Measurements from ENCODE around the gene MCF2L2.
"Not testable (repeated sequence)": the region's sequence is repeated elsewhere in the genome, so short reads cannot be mapped to it uniquely, and the experiment has no call there.

MCF2L2 gene

DNA sequence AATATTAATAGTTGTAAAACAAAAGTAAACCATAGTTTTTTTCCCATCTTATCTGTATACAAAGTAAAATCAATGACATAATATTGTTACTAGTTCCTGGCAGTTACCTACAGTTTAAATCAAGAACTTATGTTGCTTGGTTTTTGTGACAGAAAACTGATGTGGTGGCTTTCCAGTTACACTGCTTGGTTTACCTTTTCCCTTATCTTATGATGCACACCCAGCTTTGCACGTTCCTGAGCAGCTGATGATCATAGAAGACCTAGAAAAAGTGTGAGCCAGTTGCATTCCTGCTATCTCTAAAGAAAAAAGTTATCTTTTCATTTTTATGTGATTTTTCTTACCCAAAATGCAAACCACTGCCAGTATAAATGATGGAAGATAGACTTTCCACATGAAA, 229.5 kb downstream of the MCF2L2 start:
- DNase-seq (ENCODE audit: low spot score): no peak

- no peak for DNase-seq (ENCODE audit: low spot score)
These were observed 230.7 kb downstream of the MCF2L2 start for GRCh38 chr3:183197734-183198133.

- DNase-seq (ENCODE audit: low spot score): no peak
These were observed 233.2 kb downstream of the MCF2L2 start for GRCh38 chr3:183195266-183195665.

DNA sequence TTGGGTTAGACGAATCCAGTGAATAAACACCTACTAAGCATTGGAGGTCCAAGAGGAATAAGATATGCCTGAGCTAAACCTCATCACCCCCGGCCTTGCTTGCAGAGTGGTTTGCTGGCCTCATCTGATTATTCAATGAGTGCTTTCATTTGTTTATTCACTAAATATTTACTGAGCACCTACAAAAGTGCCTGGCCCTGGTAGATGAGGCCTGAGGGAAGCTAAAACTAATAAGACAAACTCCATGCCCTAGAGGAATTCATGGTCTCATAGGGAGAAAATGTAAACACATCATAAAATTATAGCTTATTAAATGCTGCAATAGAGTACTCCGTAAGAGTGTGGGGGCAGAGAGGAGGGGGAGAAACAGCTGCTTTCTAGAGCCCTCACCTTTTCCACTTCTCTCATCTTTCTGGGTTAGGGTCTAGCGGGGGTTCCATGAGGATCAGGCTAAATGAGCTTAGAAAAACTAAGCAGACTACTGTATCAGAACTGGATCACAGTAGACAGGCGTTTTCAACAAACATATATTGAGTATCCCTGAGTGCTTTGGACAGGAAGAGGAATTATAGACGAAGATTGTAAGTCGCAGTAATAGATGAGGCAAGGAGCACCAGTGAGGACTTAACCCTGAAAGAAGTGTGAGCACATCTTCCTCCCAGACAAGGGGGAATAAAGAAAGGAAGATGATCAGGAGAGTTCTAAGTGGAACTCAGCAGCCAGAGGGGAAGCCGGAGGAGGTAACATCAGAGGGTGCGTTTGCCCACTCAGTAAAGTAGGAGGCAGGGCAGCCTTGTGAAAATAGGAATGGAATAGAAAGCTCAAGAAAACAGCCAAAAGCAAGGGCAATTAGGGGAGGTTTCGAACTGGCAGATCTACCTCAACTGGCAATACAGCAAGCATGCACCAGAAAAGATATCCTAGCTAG, 234.4 kb downstream of the MCF2L2 start:
- no peak for DNase-seq (ENCODE audit: low spot score)

DNA sequence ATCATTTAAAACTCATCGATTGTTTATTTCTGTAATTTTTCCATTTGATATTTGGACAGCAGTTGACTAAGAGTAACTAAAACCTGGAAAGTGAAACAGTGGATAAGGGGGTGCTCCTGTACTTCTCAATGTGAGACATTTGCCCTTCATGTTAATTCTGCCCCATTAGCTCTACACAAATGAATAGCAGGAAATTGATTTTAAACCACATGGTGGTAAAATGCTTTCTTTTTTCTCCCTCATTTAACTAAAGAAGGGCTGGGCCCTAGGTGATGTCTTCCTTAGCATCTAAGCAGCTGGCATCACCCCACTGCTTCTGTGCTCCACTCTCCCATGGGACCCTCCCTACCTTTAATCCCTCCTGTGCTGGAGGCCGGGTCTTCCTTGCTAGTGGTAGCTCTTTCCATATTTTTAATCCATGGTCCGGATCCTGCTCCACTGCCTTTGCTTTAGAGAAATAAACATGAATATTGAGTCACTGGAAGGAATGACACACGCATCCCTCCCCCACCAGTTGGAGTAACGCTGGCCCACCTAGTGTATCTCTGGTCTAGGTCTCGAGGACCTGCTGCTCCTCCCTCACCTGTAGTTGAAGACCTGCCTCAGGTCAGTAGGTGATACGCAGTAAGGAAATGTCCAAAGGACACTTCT, 235.6 kb downstream of the MCF2L2 start:
- no peak for DNase-seq (ENCODE audit: low spot score)

DNA sequence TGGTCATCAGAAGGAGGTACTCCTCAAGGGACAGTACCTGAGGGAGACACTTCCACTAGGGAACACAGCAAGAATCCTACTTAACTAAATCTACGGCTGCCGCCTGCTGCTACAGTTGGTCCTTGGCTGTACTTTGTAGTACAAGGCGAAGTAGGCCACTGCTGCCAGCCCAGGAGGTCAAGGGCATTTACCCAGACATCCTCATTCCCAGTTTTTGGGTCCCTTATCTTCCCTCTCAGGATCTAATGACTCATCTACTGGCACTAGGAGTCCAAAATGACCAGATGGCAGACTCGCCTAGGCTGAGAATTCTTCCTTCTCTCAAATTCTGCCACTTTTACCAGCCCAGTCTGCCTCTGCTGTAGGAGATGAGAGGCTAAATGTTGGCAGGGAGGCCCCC, 238.8 kb downstream of the MCF2L2 start:
- no peak for DNase-seq (ENCODE audit: low spot score)

GRCh38 chr3:183188895-183189462, 239.4 kb downstream of the MCF2L2 start:
- DNase-seq (ENCODE audit: low spot score): no peak

GRCh38 chr3:183185696-183186095, 242.7 kb downstream of the MCF2L2 start:
- no peak for DNase-seq (ENCODE audit: low spot score)

- DNase-seq (ENCODE audit: low spot score): no peak
These were observed 245.4 kb downstream of the MCF2L2 start for GRCh38 chr3:183182732-183183610.

GRCh38 chr3:183182073-183182472, 246.3 kb downstream of the MCF2L2 start:
- no peak for DNase-seq (ENCODE audit: low spot score)

- DNase-seq (ENCODE audit: low spot score): no peak
These were observed 246.8 kb downstream of the MCF2L2 start for GRCh38 chr3:183181606-183182005.

DNA sequence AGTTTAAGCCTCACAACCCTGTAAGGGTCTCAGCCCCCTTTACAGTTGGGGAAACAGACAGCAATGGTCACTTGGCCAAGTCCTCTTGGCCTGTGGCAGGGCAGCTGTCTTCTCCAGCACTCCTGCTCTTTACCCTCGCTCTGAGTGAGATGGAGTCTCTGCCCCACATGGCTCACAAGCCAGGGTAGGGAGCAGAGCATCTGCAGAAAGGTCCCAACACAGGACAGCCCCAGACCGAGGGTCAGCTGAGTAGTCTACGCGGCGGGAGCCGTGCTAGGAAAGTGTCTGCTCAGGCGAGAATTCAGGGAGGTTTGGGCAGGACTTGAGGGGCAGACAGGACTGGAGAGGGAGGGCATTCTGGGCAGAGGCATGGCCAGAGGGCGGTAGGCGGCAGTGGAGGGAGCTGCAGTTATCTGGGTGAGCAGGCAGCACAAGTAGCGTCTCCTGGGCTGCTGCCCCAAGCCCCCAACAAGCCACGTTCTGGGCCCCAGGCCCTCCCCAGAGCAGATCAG, 247.6 kb downstream of the MCF2L2 start:
- DNase-seq (ENCODE audit: low spot score): no peak

- DNase-seq (ENCODE audit: low spot score): no peak
These were observed 248.2 kb downstream of the MCF2L2 start for GRCh38 chr3:183180110-183180783.

GRCh38 chr3:183179550-183179908, 248.9 kb downstream of the MCF2L2 start:
- not testable (repeated sequence) for DNase-seq (ENCODE audit: low spot score)

GRCh38 chr3:183178833-183179549, 249.4 kb downstream of the MCF2L2 start:
- peak; percentile 43 for DNase-seq (ENCODE audit: low spot score)

- DNase-seq (ENCODE audit: low spot score): no peak
These were observed 249.9 kb downstream of the MCF2L2 start for GRCh38 chr3:183178512-183178832.

GRCh38 chr3:183172051-183172639, 256.3 kb downstream of the MCF2L2 start:
- no peak for DNase-seq (ENCODE audit: low spot score)

DNA sequence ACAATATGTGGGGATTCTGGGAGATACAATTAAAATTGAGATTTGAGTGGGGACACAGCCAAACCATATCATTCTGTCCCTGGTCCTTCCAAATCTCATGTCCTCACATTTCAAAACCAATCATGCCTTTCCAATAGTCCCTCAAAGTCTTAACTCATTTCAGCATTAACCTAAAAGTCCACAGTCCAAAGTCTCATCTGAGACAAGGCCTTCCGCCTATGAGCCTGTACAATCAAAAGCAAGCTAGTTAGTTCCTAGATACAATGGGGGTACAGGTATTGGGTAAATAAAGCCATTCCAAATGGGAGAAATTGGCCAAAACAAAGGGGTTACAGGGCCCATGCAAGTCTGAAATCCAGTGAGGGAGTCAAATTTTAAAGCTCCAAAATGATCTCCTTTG, 260.4 kb downstream of the MCF2L2 start:
- DNase-seq (ENCODE audit: low spot score): not testable (repeated sequence)

DNA sequence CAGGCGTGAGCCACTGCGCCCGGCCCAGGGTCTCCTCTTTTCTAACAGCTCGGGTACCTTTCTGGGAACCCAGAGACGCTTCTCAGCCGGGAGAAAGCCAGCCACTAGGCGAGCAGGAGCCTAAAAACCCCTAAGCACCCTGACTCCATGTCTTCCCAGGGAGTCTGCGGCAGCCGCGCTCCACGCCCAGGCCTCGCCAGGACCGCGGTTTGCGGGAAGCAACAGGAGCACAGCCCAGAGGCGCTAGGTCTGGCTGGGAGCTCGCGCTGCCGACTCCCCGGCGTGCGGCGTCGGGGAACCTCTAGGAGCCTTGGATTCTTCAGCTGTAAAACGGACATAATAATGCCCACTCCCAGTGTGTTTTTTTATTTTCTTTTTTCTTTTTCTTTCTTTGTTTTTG, 264.9 kb downstream of the MCF2L2 start:
- no peak for DNase-seq (ENCODE audit: low spot score)

DNA sequence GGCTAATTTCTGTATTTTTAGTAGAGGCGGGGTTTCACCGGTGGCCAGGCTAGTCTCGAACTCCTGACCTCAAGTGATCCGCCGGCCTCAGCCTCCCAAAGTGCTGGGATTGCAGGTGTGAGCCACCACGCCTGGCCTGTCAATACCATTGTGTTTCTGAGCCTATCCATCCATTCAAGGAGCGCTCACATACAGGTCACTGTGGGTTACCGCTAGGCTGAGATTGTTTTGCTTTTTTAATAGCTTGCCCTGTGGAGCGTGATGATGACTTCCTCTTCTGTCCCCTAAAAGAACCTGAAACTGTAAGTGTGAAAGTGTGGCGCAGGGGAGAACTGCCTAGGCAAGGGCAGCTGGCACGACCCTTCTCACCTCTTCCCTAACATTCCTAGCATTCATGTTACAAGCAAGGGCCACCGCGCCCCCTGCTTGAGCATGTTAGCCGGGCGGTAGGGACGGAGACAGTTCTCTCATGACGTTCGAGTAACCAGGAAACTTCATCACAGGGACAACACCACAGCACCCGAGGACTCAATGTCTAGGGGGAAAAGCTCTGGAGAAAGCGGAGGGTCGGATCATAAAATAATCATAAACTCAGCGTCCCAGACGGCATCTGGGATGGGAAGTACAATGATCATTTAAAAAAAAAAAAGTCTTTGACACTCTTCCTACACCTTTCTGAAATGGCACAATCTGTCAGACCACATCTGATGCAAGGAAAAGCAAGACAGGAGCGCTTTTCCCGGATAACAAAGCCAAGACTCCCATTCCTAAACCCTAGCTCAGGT, 266.7 kb downstream of the MCF2L2 start:
- peak; percentile 41 for DNase-seq (ENCODE audit: low spot score)

Data from HuH-7 (cell line).